Left cardiac atrium (tissue), 4 donors: ENCODE results near the gene RXRA. TPM values are rescaled to one million over a fixed set of nuclear protein-coding genes. Genes with fewer than 3 reads are reported as not detected.

Experiments
- ATAC-seq, 2 donors: fragments of 200-7000 bp; cut with Tn5 transposase; one replicate each; pipeline ENCODE4 v1.9.1; 2020; ENCODE audit warnings: mild to moderate bottlenecking in 2 of 2, moderate library complexity in 2 of 2
- DNase-seq: peaks from one replicate; pipeline ENCODE4 v3.0.0-alpha.2; 2020
- intact Hi-C, 2 donors: fragments of 100-400 bp; cut with DNase I; formaldehyde crosslinking; loops; one replicate each; pipeline versions ENCODE4 v1.14.1 to v1.15.1; 2022 to 2023
- total RNA-seq, 2 donors: library from RNA; stranded (reverse); fragmentation: NEBNext Ultra II Directional; extraction: Animal tissue kit (Norgen Biotek cat#: 25700); gene quantifications; one replicate each; pipeline ENCODE4 v1.2.1, GENCODE V29; 2021
- donor health status: DM: no; HTN: yes; CAD: no.
- donor health status: DM: no; HTN: yes; CAD: no; lungs with severe emphysema.
- donor health status: DM: yes; HTN: yes; CAD: no.
- donor health status: Dilated cardiomyopathy.

The RXRA gene
- total RNA-seq, 2 donors from 2014 or later, result 41.6 to 67.7 TPM

DNA sequence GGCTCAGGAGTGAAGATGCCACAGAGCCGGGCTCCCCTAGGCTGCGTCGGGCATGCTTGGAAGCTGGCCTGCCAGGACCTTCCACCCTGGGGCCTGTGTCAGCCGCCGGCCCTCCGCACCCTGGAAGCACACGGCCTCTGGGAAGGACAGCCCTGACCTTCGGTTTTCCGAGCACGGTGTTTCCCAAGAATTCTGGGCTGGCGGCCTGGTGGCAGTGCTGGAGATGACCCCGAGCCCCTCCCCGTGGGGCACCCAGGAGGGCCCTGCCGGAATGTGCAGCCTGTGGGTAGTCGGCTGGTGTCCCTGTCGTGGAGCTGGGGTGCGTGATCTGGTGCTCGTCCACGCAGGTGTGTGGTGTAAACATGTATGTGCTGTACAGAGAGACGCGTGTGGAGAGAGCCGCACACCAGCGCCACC lies 113.1 kb downstream of the RXRA start:
- no peak for ATAC-seq
- intact Hi-C loops, result no loop called here
- no peak for DNase-seq

DNA sequence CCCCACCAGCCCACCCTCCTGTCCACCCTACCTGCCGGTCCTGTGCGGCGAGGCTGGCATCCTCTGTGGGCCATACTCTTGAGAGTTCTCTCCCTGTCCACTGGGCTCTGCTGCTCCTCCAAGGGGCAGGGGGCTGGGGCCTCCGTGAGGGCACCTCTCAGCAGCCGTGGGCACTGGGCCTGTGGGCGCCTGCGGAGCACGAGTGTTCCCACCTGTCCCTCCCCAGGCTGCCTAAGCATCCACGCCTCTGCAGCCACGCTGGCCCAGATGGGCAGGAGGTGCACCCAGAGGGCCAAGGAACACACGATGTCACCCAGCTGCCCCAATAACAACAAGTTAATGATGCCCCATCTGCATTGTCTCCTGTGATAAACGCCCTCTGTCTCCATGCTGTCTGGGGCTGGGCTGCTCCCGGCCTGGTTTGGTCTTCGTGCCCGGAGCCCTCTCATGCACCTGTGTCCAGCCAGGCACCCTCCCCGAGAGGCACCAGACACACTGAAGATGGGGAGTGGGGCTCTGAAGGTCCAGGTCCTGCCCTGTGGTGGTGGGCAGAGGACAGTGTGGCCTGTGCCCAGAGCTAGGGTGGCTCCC lies 114.5 kb downstream of the RXRA start:
- ATAC-seq (no peak), DNase-seq (no peak)
- intact Hi-C loops, result no loop called here

DNA sequence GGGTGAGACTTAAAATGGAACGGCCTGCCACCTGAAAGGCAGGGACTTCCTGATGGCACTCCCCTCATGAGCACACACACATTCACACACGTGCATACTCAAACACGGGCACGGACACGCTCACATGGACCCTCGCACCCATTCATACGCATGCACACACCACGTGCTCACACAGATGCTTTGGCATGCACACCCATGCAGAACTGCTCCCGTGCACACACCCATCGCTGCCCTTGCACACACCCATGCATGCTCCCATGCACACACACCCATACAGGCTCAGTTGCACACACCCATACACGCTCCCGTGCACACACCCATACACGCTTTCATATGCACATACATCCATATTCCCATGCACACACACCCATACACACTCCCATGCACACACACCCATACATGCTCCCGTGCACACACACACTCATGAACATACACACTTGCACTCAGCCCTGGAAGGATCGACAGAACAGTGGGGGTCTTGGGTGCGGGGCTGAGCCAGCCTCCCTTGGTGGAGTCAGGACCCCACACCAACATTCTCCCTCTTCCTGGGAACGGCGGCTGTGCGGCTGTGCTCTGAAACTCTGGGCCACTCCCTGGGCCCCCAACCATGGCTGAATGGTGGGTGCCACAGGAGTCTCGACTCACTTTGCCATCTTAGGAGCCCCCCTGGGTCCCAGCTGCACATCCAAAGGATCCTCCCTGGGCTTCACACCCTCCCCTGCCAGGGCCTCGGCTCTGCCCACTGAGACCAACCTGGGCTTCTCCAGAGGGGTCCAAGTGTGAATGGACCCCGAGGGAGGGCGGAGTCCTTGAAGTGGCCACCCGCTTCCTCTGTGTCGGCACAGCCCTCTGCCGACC lies 115.2 kb downstream of the RXRA start:
- intact Hi-C loops, result loop anchor here (2.0 kb wide), 2 partner anchors 175 to 271 kb away; no protein-coding TSS in a partner anchor
- ATAC-seq (no peak), DNase-seq (no peak)

- peak; percentile 1 to 7 for ATAC-seq
- no peak for DNase-seq
- intact Hi-C loops, result loop anchor here (2.0 kb wide), 2 partner anchors 175 to 271 kb away; no protein-coding TSS in a partner anchor
These were observed 115.8 kb downstream of the RXRA start for GRCh38 chr9:134442085-134442474.

- ATAC-seq (peak; percentile 6 to 20), DNase-seq (no peak)
- intact Hi-C loops, result loop anchor here (1.0 to 2.0 kb wide), 3 partner anchors 176 to 272 kb away; no protein-coding TSS in a partner anchor
These were observed 116.4 kb downstream of the RXRA start for GRCh38 chr9:134442486-134443173.

GRCh38 chr9:134443174-134444037 lies 117.2 kb downstream of the RXRA start:
- intact Hi-C loops, result loop anchor here (1.0 to 2.0 kb wide), 3 partner anchors 177 to 273 kb away; no protein-coding TSS in a partner anchor
- ATAC-seq (peak; percentile 80 to 83), DNase-seq (peak; percentile 87)

GRCh38 chr9:134444038-134444315 lies 117.7 kb downstream of the RXRA start:
- DNase-seq (no peak), ATAC-seq (no peak)
- intact Hi-C loops, result no loop called here

- ATAC-seq (no peak), DNase-seq (no peak)
- intact Hi-C loops, result no loop called here
These were observed 118.7 kb downstream of the RXRA start for GRCh38 chr9:134445000-134445399.

DNA sequence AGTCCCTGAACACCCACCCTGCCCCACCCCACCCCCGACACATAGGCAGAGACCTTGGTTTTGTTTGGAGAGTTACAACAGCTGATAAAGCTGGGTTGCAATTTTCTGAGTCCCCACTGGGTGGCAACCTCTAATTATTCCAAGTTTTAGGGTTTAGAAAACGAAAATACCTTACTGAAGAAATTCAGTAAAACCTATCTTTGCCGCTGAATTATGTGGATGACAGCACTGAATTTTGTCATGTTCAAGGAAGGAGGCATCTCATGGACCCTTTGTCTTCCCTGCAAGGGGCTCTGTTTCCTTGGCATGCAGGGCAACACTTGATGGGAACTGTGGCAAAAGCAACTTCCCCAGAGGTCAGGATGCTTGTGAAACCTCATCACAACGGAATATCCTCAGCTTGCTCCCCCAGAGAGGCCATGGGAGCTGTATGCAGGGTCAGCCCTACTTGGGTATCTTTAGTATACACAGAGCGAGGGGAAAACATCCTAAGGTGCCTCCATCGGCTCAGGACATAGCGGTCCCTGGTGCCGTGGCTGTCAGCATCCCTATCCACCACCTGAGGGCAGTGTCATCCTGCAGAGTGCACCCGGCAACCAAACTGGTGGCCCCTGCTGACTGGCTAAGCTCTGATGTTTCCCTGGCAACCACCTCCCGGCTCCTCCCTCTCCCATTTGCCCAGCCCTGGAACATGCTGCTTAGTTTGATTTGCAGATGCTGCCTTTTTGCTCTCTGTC lies 123.1 kb downstream of the RXRA start:
- intact Hi-C loops, result loop anchor here (1.0 to 2.0 kb wide), 2 partner anchors 289 to 290 kb away; no protein-coding TSS in a partner anchor
- ATAC-seq, result peak; percentile 95 to 96
- peak; percentile 93 for DNase-seq

GRCh38 chr9:134451700-134452458 lies 125.6 kb downstream of the RXRA start:
- DNase-seq (no peak), ATAC-seq (no peak)
- intact Hi-C loops, result no loop called here

GRCh38 chr9:134452728-134453127 lies 126.5 kb downstream of the RXRA start:
- intact Hi-C loops, result no loop called here
- no peak for ATAC-seq

GRCh38 chr9:134453776-134454475 lies 127.7 kb downstream of the RXRA start:
- ATAC-seq (no peak), DNase-seq (no peak)
- intact Hi-C loops, result no loop called here

More at GRCh38 chr9:134452728-134453127, 126.5 kb downstream of the RXRA start:
- no peak for DNase-seq

- DNase-seq, result no peak
- intact Hi-C loops, result no loop called here
- no peak for ATAC-seq
These were observed 128.2 kb downstream of the RXRA start for GRCh38 chr9:134454476-134454857.

DNA sequence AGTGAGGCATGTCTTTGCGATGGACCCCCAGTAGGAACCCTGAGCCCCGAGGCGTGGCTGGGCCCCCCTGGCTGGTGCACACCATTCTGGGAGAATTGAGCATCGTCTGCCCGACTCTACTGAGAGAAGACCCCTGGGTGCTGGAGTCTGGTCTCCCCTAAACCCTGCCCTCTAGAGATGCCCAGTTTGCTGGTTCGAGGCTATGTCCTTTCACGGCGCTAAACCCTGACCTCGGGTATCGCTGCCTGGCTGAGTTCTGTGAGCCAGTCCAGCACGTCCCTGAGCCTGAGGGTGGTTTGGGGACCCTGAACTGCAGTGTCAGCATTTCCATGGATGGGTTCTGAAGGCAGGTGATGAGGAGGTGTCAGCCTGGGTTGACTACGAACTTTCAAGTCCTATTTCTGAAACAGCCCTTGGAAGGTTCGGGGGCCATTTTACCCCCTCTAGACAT lies 128.8 kb downstream of the RXRA start:
- DNase-seq (no peak), ATAC-seq (no peak)
- intact Hi-C loops, result no loop called here

DNA sequence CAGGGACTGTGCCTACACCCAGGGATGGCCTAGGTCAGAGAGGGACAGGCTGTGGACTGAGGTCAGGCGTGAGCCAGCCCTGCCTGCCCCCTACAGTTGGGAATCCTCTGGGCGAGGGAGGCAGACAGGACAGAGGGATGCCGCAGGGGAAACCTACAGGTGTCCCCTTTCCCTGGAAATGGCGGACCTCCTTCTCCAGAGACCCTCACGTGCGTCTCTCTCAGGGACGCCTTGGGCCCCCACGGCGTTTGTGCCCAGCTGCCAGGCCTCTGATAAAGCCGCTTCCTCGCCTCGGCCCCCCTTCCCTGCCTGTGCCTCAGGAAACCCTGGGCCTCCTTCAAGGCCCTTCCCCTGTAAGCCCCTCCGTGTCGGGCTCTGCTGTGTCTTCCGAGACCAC lies 129.3 kb downstream of the RXRA start:
- no peak for ATAC-seq
- intact Hi-C loops, result no loop called here
- no peak for DNase-seq

DNA sequence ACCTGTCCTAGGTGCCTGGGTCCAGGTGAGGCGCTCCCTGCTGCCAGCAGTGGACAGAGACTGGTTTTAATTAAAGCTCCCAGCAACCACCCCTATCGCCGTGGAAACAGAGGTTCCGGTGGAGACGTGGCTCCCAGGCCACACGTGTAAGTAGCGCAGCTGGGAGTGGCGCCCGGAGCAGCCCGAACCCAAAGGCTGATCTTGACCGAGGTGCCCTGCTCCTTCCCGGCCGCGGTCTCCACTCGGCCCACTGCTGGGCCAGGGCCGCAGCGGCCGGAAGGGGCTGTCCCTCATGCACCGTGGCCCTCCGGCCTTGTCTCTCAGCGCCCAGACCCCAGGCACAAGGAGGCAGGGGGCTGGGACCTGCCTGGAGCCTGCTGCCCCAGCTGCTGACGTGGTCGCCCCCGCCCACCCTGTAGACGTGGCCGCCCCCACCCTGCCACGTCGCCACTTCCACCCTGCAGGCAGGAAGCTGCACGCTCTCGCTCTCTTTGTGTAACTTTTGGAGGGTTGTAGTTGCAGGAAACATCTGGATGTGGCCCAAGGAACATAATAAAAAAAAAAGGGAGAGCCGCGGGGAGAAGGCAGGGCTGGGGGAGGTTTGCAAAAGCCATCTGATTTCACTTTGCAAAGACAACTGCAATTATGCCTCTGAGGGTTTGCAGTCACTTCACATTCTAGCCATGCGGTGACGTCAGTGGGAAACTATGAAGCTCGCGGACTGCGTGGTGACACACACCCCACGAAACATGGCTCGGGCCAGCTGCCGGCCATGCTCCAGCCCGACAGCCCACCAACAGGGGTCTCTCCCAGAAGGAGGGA lies 129.9 kb downstream of the RXRA start:
- ATAC-seq (peak; percentile 84 to 85), DNase-seq (peak; percentile 91)
- intact Hi-C loops, result no loop called here
